Activated CD8-positive, alpha-beta T cell treated with anti-CD3 and anti-CD28 coated beads for 36 hours (primary cell): Measurements from ENCODE around the gene MOSPD3. TPM values are rescaled to one million over a fixed set of nuclear protein-coding genes. Genes with fewer than 3 reads are reported as not detected.
A peak's percentile ranks its signal among the peaks of the same experiment; 100 is the strongest.

Experiments used
- ATAC-seq: fragments of 200-7000 bp; cut with Tn5 transposase; one replicate; pipeline ENCODE4 v1.10.0; 2021; ENCODE audit warnings: mild to moderate bottlenecking, moderate library complexity
- CTCF ChIA-PET: fragments of 350-600 bp; sonication (Branson Sonifier 250); formaldehyde crosslinking; loops from one replicate; lab custom pipeline; 2021; ENCODE audit warnings: antibody characterized with exemption; lab: Charles Lee
- POLR2A ChIA-PET: fragments of 350-600 bp; sonication (Branson Sonifier 250); formaldehyde crosslinking; loops from one replicate; lab custom pipeline; 2021; ENCODE audit warnings: antibody characterized with exemption; lab: Charles Lee
- DNase-seq: peaks from one replicate; pipeline ENCODE4 v3.0.0-alpha.2; 2020
- H3K27ac Mint-ChIP-seq: one replicate; pipeline ENCODE4 v1.8.0; 2021; ENCODE audit warnings: mild to moderate bottlenecking, mixed read lengths
- H3K27me3 Mint-ChIP-seq: one replicate; pipeline ENCODE4 v1.8.0; 2021; ENCODE audit warnings: mixed read lengths
- H3K36me3 Mint-ChIP-seq: one replicate; pipeline ENCODE4 v1.8.0; 2021; ENCODE audit warnings: low read depth, mixed read lengths
- H3K4me1 Mint-ChIP-seq: one replicate; pipeline ENCODE4 v1.8.0; 2021; ENCODE audit warnings: low read depth, mixed read lengths
- H3K4me3 Mint-ChIP-seq: one replicate; pipeline ENCODE4 v1.8.0; 2021; ENCODE audit warnings: mild to moderate bottlenecking, moderate library complexity, mixed read lengths
- H3K9me3 Mint-ChIP-seq: one replicate; pipeline ENCODE4 v1.8.0; 2021; ENCODE audit warnings: mixed read lengths
- CTCF ChIP-seq: fragments of 200-600 bp; IDR thresholded peaks from one replicate; pipeline ENCODE4 v1.8.0; 2022; ENCODE audit warnings: antibody characterized with exemption, mild to moderate bottlenecking
- intact Hi-C: fragments of 100-400 bp; cut with micrococcal nuclease; formaldehyde crosslinking; loops from one replicate; pipeline ENCODE4 v1.10.0; 2022
- total RNA-seq, 2 experiments: library from RNA; stranded (reverse); gene quantifications; one replicate each; pipeline ENCODE4 v1.2.3, GENCODE V29; 2021

The MOSPD3 gene
- total RNA-seq, 2 experiments from 2014 or later, result 9.6 to 10.5 TPM

GRCh38 chr7:100629117-100629716, 16.9 kb downstream of the MOSPD3 start:
- POLR2A ChIA-PET, result interaction anchor here (0.8 to 2.1 kb wide), 6 partner anchors 10 to 222 kb away, joined by 3 to 5 read pairs (median 3); partner anchors contain the start of gene MOSPD3
- CTCF ChIA-PET, result interaction anchor here (0.8 to 4.8 kb wide), 9 partner anchors 9 to 96 kb away, joined by 3 to 16 read pairs (median 5); partner anchors contain the start of genes FBXO24, GNB2 and POP7
- peaks cover 2% of the 10 kb centered on the region for H3K27me3 Mint-ChIP-seq
- H3K4me3 Mint-ChIP-seq, result no peak overlapping the region
- no peak for ATAC-seq
- H3K27ac Mint-ChIP-seq, result no peak overlapping the region
- no peaks in the 10 kb centered on the region for H3K9me3 Mint-ChIP-seq
- H3K36me3 Mint-ChIP-seq, result peaks cover 2% of the 10 kb centered on the region
- peak; percentile 55 for DNase-seq
- intact Hi-C loops, result no loop called here
- peaks cover 36% of the 10 kb centered on the region for H3K4me1 Mint-ChIP-seq
- peak; percentile 29 for TF ChIP-seq CTCF

- H3K27me3 Mint-ChIP-seq, result peaks cover 4% of the 10 kb centered on the region
- TF ChIP-seq CTCF, result no peak
- no peak for DNase-seq
- no peaks in the 10 kb centered on the region for H3K9me3 Mint-ChIP-seq
- H3K4me3 Mint-ChIP-seq, result no peak overlapping the region
- ChIA-PET CTCF (interaction anchor here (1.0 to 1.8 kb wide), 9 partner anchors 9 to 96 kb away, joined by 4 to 8 read pairs (median 5); partner anchors contain the start of genes FBXO24, GNB2, MOSPD3 and POP7), POLR2A (interaction anchor here (0.9 to 2.1 kb wide), 5 partner anchors 16 to 221 kb away, joined by 3 to 5 read pairs (median 3); no protein-coding TSS in a partner anchor)
- H3K36me3 Mint-ChIP-seq, result peaks cover 3% of the 10 kb centered on the region
- H3K4me1 Mint-ChIP-seq, result peaks cover 36% of the 10 kb centered on the region
- H3K27ac Mint-ChIP-seq, result peak overlapping the region; percentile 51
- intact Hi-C loops, result no loop called here
- ATAC-seq, result no peak
Observed at GRCh38 chr7:100630066-100630465, 17.7 kb downstream of the MOSPD3 start.

GRCh38 chr7:100632951-100633717, 20.8 kb downstream of the MOSPD3 start:
- Mint-ChIP-seq H3K4me1 (peaks cover 23% of the 10 kb centered on the region), H3K36me3 (peaks cover 6% of the 10 kb centered on the region), H3K9me3 (no peaks in the 10 kb centered on the region), H3K27me3 (peaks cover 4% of the 10 kb centered on the region), H3K27ac (peak overlapping the region; percentile 93), H3K4me3 (peak overlapping the region; percentile 82)
- POLR2A ChIA-PET, result interaction anchor here (0.5 to 1.3 kb wide), 9 partner anchors 17 to 576 kb away, joined by 3 to 4 read pairs (median 3); partner anchors contain the start of genes MOSPD3 and POP7
- CTCF ChIA-PET, result interaction anchor here (0.9 to 4.2 kb wide), 17 partner anchors 7 to 219 kb away, joined by 3 to 46 read pairs (median 6); partner anchors contain the start of genes FBXO24, GIGYF1, LRCH4 and MOSPD3
- TF ChIP-seq CTCF, result peak; percentile 51
- intact Hi-C loops, result no loop called here
- DNase-seq (peak; percentile 73), ATAC-seq (peak; percentile 77)

GRCh38 chr7:100639995-100640516, 27.7 kb downstream of the MOSPD3 start:
- H3K9me3 Mint-ChIP-seq, result no peaks in the 10 kb centered on the region
- no peaks in the 10 kb centered on the region for H3K4me1 Mint-ChIP-seq
- no peak overlapping the region for H3K27ac Mint-ChIP-seq
- POLR2A ChIA-PET, result interaction anchor here (0.6 to 0.7 kb wide), 3 partner anchors 12 to 57 kb away, joined by 3 read pairs; no protein-coding TSS in a partner anchor
- peaks cover 3% of the 10 kb centered on the region for H3K36me3 Mint-ChIP-seq
- no peak overlapping the region for H3K4me3 Mint-ChIP-seq
- no peak for DNase-seq
- intact Hi-C loops, result no loop called here
- ATAC-seq, result no peak
- TF ChIP-seq CTCF, result no peak
- no peaks in the 10 kb centered on the region for H3K27me3 Mint-ChIP-seq
- CTCF ChIA-PET, result interaction anchor here (0.5 to 1.9 kb wide), 2 partner anchors 10 to 176 kb away, joined by 3 to 6 read pairs; no protein-coding TSS in a partner anchor
